Stimulated activated CD8-positive, alpha-beta memory T cell treated with anti-CD3 and anti-CD28 coated beads, Interleukin-7, amount 100 ng/mL, for 1 hour (primary cell): ENCODE results near the gene PSMD14.

Experiments
- DNase-seq, 2 donors: peaks; one replicate each; pipeline ENCODE4 v3.0.0-alpha.2; 2020; ENCODE audit warnings: low read depth in 2 of 2

Gene PSMD14

GRCh38 chr2:161382747-161383146 lies 74.5 kb downstream of the PSMD14 start:
- DNase-seq = no peak

- no peak for DNase-seq
These were observed 76.6 kb downstream of the PSMD14 start for GRCh38 chr2:161384864-161385263.

- DNase-seq = no peak
These were observed 78.1 kb downstream of the PSMD14 start for GRCh38 chr2:161386228-161386824.

- no peak for DNase-seq
These were observed 80.0 kb downstream of the PSMD14 start for GRCh38 chr2:161388146-161388779.

- DNase-seq = no peak
These were observed 83.7 kb downstream of the PSMD14 start for GRCh38 chr2:161391737-161392506.

GRCh38 chr2:161400076-161400475 lies 91.9 kb downstream of the PSMD14 start:
- no peak for DNase-seq

- no peak for DNase-seq
These were observed 94.1 kb downstream of the PSMD14 start for GRCh38 chr2:161402297-161402696.

- DNase-seq = no peak
These were observed 98.1 kb downstream of the PSMD14 start for GRCh38 chr2:161406316-161406715.

GRCh38 chr2:161407597-161407996 lies 99.4 kb downstream of the PSMD14 start:
- no peak for DNase-seq

- DNase-seq = no peak
These were observed 101.2 kb downstream of the PSMD14 start for GRCh38 chr2:161409308-161409907.

- DNase-seq = no peak
These were observed 104.1 kb downstream of the PSMD14 start for GRCh38 chr2:161412346-161412745.

GRCh38 chr2:161414042-161415033 lies 106.1 kb downstream of the PSMD14 start:
- DNase-seq = no peak

GRCh38 chr2:161415034-161415986 lies 107.1 kb downstream of the PSMD14 start:
- DNase-seq = no peak

GRCh38 chr2:161415987-161416707 lies 107.9 kb downstream of the PSMD14 start, which contains the start of gene TBR1:
Gene TBR1, plus strand, starts transcription at chr2:161416297. Its CDS starts 114 bp downstream, at chr2:161416411.
- DNase-seq = no peak

GRCh38 chr2:161416708-161417437 lies 108.6 kb downstream of the PSMD14 start:
- DNase-seq = no peak

- DNase-seq = no peak
These were observed 109.4 kb downstream of the PSMD14 start for GRCh38 chr2:161417438-161418274.

- DNase-seq = no peak
These were observed 110.1 kb downstream of the PSMD14 start for GRCh38 chr2:161418275-161418714.
